ENCODE measurements around the gene ATP9A.
"Not testable (repeated sequence)": the region's sequence is repeated elsewhere in the genome, so short reads cannot be mapped to it uniquely, and the experiment has no call there.

ATP9A gene

DNA sequence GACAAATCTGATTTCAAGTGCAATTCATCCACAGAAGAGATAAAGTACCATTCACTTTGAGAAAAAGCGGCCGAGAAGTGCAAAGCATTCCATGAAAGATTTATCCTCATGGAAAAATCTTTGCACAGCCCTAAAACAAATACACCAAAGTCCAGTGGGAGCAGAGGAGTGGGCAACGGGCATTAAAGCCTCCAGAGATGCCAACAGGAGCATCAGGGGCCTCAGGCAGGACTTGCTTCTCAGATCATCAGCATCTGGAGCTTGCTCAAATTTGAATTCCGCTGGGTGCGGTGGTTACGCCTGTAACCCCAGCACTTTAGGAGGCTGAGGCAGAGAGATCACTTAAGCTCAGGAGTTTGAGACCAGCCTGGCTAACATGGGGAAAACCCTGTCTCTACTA lies 115.0 kb downstream of the ATP9A start:
- no peak for DNase-seq

GRCh38 chr20:51651921-51652549 lies 116.2 kb downstream of the ATP9A start:
- no peak for DNase-seq

DNA sequence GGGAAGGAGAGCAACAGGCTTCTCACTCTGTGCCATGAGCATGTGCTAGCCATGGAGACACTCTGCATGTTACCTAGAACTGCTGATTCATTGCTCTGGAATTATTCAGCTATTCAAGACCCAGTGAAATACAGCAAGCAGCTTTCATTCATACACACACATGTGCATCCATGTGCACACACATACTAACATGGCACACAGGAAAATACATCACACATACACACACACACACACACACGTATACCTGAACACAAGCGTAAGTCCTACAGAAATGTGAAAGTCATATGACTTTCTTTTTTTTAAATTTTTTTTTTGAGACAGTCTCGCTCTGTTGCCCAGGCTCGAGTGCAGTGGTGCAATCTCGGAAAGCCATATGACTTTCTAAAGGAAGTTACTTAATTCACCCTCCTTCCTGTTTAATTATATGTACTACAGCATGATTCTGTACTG lies 117.5 kb downstream of the ATP9A start:
- DNase-seq: no peak

GRCh38 chr20:51648571-51648947 lies 119.6 kb downstream of the ATP9A start:
- DNase-seq: no peak

- no peak for DNase-seq
Observed at GRCh38 chr20:51647674-51648570, 120.3 kb downstream of the ATP9A start.

DNA sequence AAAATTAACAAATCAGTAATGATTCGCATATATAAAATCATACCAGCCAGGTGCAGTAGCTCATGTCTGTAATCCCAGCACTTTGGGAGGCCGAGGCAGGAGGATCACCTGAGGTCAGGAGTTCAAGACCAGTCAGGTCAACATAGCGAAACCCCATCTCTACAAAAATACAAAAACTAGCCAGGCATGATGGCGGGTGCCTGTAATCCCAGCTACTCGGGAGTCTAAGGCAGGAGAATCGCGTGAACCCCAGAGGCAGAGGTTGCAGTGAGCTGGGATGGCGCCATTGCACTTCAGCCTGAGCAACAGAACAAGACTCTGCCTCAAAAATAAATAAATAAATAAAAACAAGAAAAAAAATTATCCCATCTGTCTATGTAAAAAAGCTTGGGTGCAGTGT lies 124.4 kb downstream of the ATP9A start:
- not testable (repeated sequence) for DNase-seq

DNA sequence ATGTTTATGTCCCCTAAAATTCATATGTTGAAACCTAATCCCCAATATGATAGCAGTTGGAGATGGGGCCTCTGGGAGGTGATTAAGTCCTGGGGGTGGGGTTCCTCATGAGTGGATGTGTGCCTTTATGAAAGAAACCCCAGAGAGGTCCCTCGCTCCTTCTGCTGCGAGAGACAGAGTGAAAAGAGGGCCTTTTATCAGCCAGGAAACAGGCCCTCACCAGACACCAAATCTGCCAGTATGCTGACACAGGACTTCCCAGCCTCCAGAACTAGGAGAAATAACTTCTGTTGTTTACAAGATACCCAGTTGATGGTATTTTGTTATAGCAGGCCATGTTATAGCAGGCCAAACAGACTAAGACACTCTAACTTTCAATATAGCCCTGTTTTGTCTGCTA lies 124.8 kb downstream of the ATP9A start:
- no peak for DNase-seq

GRCh38 chr20:51641866-51642265 lies 126.3 kb downstream of the ATP9A start:
- no peak for DNase-seq

- no peak for DNase-seq
Observed at GRCh38 chr20:51640743-51641142, 127.4 kb downstream of the ATP9A start.

DNA sequence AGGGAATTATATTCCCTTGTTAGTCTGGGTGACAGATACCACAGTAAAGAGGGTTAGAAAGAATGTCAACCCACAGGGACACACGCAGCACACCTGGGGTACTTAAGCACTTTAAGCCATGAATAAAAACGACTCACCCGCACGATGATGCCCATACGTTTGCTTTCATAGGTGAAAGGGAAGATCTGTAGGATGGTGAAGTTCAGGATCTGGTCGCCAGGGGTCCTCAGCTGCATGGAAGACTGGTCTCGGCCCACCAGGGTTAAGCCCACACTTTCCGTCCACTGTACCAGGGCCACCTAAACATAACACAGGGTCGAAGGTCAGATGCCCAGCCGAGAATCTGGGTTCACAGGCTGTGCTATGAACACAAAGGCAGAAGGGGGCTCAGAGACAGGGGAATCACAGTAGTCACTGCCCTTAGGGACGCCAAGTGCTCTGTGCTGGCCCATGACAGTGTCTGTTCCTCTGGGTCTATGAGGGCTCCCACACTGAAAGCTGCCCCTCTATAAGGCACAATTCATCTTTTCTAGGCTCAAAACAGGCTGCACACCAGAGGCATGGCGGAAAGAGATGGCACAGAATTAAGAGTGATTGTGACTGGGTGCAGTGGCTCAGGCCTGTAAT lies 128.9 kb downstream of the ATP9A start:
- DNase-seq: peak; percentile 42

DNA sequence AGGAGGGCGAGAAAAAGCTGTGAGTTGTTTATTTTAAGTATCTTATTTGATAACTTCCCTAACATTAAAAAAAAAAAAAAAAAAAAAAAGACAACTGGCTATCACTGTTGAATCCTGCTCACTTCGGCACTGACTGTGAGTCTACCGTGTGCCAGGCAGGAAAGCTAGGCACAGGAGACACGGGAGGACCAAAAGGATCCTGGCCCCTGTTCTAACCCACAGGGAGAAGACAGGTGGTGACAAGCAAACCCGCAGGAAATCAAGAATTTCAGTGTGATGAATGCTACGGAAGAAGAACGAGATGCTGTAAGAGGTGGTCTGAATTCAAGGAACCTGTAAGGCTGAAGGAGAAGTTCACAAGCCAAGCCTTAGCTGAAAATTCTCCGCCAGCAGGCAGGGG lies 130.9 kb downstream of the ATP9A start:
- no peak for DNase-seq

GRCh38 chr20:51636123-51636522 lies 132.1 kb downstream of the ATP9A start:
- no peak for DNase-seq

- DNase-seq: no peak
Observed at GRCh38 chr20:51635680-51636079, 132.5 kb downstream of the ATP9A start.

GRCh38 chr20:51634877-51635276 lies 133.3 kb downstream of the ATP9A start:
- DNase-seq: no peak

DNA sequence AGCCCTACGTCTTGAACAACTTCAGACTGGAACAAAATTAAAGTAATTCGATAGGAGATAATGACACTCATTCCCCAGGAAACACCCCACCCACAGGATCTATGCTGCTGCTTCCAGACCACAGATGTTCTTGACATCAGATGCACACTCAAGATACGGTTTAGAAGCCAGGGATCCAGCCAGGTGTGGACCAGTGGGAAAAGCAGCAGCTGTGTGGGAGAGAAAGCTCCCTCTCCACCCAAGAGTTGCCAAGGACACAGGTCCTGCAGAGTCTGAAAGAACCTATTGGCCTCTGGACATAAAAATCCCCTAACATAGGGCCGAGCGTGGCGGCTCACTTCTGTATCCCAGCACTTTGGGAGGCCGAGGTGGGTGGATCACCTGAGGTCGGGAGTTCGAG lies 133.9 kb downstream of the ATP9A start:
- DNase-seq: no peak

GRCh38 chr20:51633430-51633829 lies 134.8 kb downstream of the ATP9A start:
- no peak for DNase-seq

GRCh38 chr20:51631953-51632352 lies 136.2 kb downstream of the ATP9A start:
- no peak for DNase-seq

- no peak for DNase-seq
Observed at GRCh38 chr20:51631011-51631950, 136.9 kb downstream of the ATP9A start.

DNA sequence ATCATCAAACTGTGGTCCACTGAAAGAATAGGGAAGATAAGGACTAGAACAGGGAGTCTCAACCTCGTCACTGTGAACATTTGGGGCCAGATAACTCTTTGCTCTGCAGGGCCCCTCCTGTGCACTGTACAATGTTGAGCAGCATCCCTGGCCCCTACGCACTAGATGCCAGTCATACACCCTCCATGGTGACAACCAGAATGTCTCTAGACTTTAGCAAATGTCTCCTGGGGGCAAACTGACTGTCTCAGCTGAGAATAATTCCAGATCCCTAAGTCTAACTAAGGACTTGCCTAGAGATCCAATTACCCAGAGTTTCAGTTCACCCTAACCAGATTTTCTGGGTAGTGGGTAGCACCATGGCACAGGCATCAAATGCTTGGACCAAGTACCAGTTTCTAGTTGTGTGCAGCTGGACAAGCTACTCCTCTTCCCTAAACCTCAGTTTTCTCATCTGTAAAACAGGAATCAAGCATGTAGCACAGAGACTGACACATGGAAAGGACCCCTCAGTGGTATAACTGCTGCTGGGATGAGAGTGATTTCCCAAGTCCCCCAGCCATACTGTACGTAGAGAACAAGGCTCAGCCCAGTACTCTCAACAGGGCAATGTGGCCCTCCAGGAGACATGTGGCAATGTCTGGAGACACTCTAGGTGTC lies 138.7 kb downstream of the ATP9A start:
- DNase-seq: no peak

DNA sequence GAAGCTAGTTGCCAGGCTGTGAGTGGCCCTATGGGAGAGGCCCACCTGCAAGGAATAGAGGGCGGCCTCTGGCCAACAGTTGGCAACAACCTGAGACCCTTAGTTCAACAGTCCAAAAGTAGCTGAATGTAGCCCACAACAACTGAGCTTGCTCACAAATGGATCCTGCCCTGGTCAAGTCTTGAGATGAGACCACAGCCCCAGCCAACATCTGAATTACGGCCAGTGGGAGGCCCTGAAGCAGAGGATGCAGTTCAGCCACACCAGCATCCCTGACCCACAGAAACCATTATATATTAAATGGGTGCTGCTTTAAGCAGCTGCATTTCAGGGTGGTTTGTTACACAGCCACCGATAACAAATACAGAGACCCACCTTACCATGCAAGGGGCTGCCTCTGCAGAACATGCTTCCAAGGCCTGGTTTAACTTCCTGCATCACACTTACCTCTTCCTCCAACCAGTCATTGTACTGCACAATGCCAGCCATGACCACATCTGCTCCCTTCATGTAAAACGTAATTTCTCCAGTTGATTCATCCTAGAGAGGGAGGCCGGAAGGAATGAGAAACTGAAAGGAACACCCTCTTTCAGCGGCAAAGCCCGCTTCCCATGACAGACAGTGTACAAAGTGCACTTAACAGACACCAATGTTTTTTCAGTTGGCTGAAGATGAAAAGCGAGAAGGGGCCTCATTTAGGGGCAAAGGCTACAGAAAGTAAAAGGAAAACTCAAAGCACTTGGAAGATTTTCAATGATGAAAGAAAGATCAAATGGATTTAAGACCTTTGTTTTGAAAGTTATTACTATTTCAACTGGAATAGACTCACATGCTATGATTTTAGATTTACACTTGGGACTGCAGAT lies 139.4 kb downstream of the ATP9A start:
- no peak for DNase-seq

DNA sequence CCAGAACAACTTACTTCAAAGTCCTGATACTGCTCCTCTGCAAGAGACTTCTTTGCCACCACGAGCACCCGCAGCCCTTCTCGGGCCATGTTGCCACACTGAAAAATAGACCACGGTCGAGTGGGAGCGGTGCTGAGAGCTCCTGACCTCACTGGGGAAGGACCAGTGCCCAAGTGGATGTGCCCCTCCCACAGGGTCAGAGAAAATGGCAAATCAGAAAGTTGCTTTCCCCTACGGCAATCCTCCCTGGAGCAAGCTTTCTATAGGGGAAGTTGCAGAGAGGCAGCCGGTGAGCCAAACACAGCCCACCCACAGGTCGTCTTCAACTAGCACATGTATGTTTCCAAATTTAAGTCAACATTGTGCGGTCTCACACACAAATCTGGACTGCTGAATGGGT lies 140.6 kb downstream of the ATP9A start:
- DNase-seq: no peak
